ENCODE results near the gene GBX1. TPM values are rescaled to one million over a fixed set of nuclear protein-coding genes. Genes with fewer than 3 reads are reported as not detected.

The GBX1 gene
- polyA plus RNA-seq, 1 donor from 2014 or later, result not detected

GRCh38 chr7:151208253-151208862 lies 40.9 kb upstream of the GBX1 start:
- Histone ChIP-seq H3K4me2 (ENCODE audit: low read length) (no peak overlapping the region), H3F3A (ENCODE audit: insufficient read depth, low read length, poor library complexity, severe bottlenecking) (no peaks in the 10 kb centered on the region), H3K27ac (ENCODE audit: low read length) (no peak overlapping the region), H3K4me3 (ENCODE audit: low read length) (no peak overlapping the region), H2AFZ (ENCODE audit: low read depth, low read length) (no peak overlapping the region), H4K20me1 (ENCODE audit: insufficient read depth) (no peaks in the 10 kb centered on the region), H3K79me2 (replicated peaks; ENCODE audit: insufficient read depth, low read length) (no peaks in the 10 kb centered on the region), H3K27me3 (ENCODE audit: insufficient read depth, low read depth, low read length) (no peaks in the 10 kb centered on the region), H3K9ac (ENCODE audit: low read length) (no peak overlapping the region), H3K9me3 (ENCODE audit: low read length) (no peaks in the 10 kb centered on the region), H3K9me2 (ENCODE audit: insufficient read depth, low read length) (no peaks in the 10 kb centered on the region), H3K36me3 (ENCODE audit: insufficient read depth, low read length) (no peaks in the 10 kb centered on the region)
- TF ChIP-seq POLR2AphosphoS5 (IDR thresholded peaks at IDR 0.05), result no peak
- TF ChIP-seq TAF1 (IDR thresholded peaks at IDR 0.05; ENCODE audit: low read depth), result no peak
- TF ChIP-seq SMC3 (conservative IDR thresholded peaks at IDR 0.05; ENCODE audit: poor library complexity), result no peak
- no peak for TF ChIP-seq EP300 (conservative IDR thresholded peaks at IDR 0.05; ENCODE audit: poor library complexity, severe bottlenecking)
- no peak for TF ChIP-seq REST (IDR thresholded peaks at IDR 0.05; ENCODE audit: borderline replicate concordance)
- no peak for TF ChIP-seq EZH2 (IDR thresholded peaks at IDR 0.05; ENCODE audit: borderline replicate concordance, insufficient read depth, low read length, poor library complexity, severe bottlenecking)
- no peak for TF ChIP-seq RAD21 (conservative IDR thresholded peaks at IDR 0.05)
- TF ChIP-seq CTCF (IDR thresholded peaks at IDR 0.05; ENCODE audit: poor library complexity, severe bottlenecking), result no peak
- TF ChIP-seq MXI1 (conservative IDR thresholded peaks at IDR 0.05; ENCODE audit: poor library complexity, severe bottlenecking), result no peak

GRCh38 chr7:151207804-151208203 lies 40.3 kb upstream of the GBX1 start:
- Histone ChIP-seq H3K36me3 (ENCODE audit: insufficient read depth, low read length) (no peaks in the 10 kb centered on the region), H3K27me3 (ENCODE audit: insufficient read depth, low read depth, low read length) (no peaks in the 10 kb centered on the region), H3K9me2 (ENCODE audit: insufficient read depth, low read length) (no peaks in the 10 kb centered on the region), H3K27ac (ENCODE audit: low read length) (no peak overlapping the region), H2AFZ (ENCODE audit: low read depth, low read length) (no peak overlapping the region), H3K4me2 (ENCODE audit: low read length) (no peak overlapping the region), H3F3A (ENCODE audit: insufficient read depth, low read length, poor library complexity, severe bottlenecking) (no peaks in the 10 kb centered on the region), H3K79me2 (replicated peaks; ENCODE audit: insufficient read depth, low read length) (no peaks in the 10 kb centered on the region), H3K4me3 (ENCODE audit: low read length) (no peak overlapping the region), H3K9me3 (ENCODE audit: low read length) (no peaks in the 10 kb centered on the region), H4K20me1 (ENCODE audit: insufficient read depth) (no peaks in the 10 kb centered on the region), H3K9ac (ENCODE audit: low read length) (no peak overlapping the region)
- TF ChIP-seq EZH2 (IDR thresholded peaks at IDR 0.05; ENCODE audit: borderline replicate concordance, insufficient read depth, low read length, poor library complexity, severe bottlenecking) (no peak), REST (IDR thresholded peaks at IDR 0.05; ENCODE audit: borderline replicate concordance) (no peak)

Measured in neural cell (in vitro differentiated cells).